HepG2 (cell line): Measurements from ENCODE around the gene PSMC4. TPM values are rescaled to one million over a fixed set of nuclear protein-coding genes. Genes with fewer than 3 reads are reported as not detected.

Experiments
- FOXC1 ChIP-seq: sonication (generic); formaldehyde crosslinking; IDR thresholded peaks from 2 replicates; pipeline ENCODE4 v1.8.0; 2022; ENCODE audit warnings: mild to moderate bottlenecking, missing genetic modification reagents, borderline replicate concordance
- HDAC1 ChIP-seq: sonication (generic); formaldehyde crosslinking; IDR thresholded peaks from 2 replicates; pipeline ENCODE4 v1.5.1; 2020; ENCODE audit warnings: mild to moderate bottlenecking, missing genetic modification reagents
- IRX3 ChIP-seq: sonication (generic); formaldehyde crosslinking; IDR thresholded peaks from 2 replicates; pipeline ENCODE4 v1.8.1; 2023; ENCODE audit warnings: mild to moderate bottlenecking, low read depth, missing genetic modification reagents, borderline replicate concordance
- KLF6 ChIP-seq: IDR thresholded peaks from 2 replicates; pipeline ENCODE4 v1.8.0; 2016; ENCODE audit warnings: missing biosample characterization, missing genetic modification reagents
- POLR2G ChIP-seq: fragments of 200-400 bp; formaldehyde crosslinking; IDR thresholded peaks from 2 replicates; pipeline ENCODE4 v1.6.1; 2018; ENCODE audit warnings: mild to moderate bottlenecking, low read depth, low read length, moderate library complexity
- RFXANK ChIP-seq: IDR thresholded peaks from 2 replicates; pipeline ENCODE4 v1.6.1; 2016
- SALL2 ChIP-seq: sonication (generic); formaldehyde crosslinking; IDR thresholded peaks from 2 replicates; pipeline ENCODE4 v1.8.1; 2023; ENCODE audit warnings: mild to moderate bottlenecking, missing genetic modification reagents, inconsistent platforms
- TEAD3 ChIP-seq: optimal IDR thresholded peaks from 2 replicates; pipeline ENCODE3; 2016; ENCODE audit warnings: borderline replicate concordance
- ZNF446 ChIP-seq: sonication (generic); formaldehyde crosslinking; IDR thresholded peaks from 2 replicates; pipeline ENCODE4 v1.5.0; 2020; ENCODE audit warnings: mild to moderate bottlenecking, missing genetic modification reagents
- ZNF747 ChIP-seq: sonication (generic); formaldehyde crosslinking; IDR thresholded peaks from 2 replicates; pipeline ENCODE4 v1.8.1; 2023; ENCODE audit warnings: missing genetic modification reagents, mild to moderate bottlenecking, borderline replicate concordance
- ZNF75D ChIP-seq: sonication (generic); formaldehyde crosslinking; IDR thresholded peaks from 2 replicates; pipeline ENCODE4 v1.8.1; 2023; ENCODE audit warnings: missing genetic modification reagents, mild to moderate bottlenecking, borderline replicate concordance
- ZNF761 ChIP-seq: sonication (generic); formaldehyde crosslinking; conservative IDR thresholded peaks from 2 replicates; pipeline ENCODE4 v1.4.0; 2020; ENCODE audit warnings: mild to moderate bottlenecking, missing genetic modification reagents
- ZSCAN21 ChIP-seq: sonication (generic); formaldehyde crosslinking; IDR thresholded peaks from 2 replicates; pipeline ENCODE4 v1.8.0; 2022; ENCODE audit warnings: mild to moderate bottlenecking, missing genetic modification reagents, moderate library complexity, borderline replicate concordance
- polyA plus RNA-seq, 8 experiments: library from polyadenylated mRNA; depleted of rRNA in 3 of 8; stranded (reverse) in 7 of 8; unstranded in 1 of 8; fragments of >200 nt; fragmentation: Illumina TruSeq in 4 of 8; extraction: Trizol in 4 of 8; gene quantifications; 2 replicates each; pipeline versions ENCODE4 v1.2.1 to v1.2.3, GENCODE V29; 2011 to 2016; ENCODE audit warnings: low read depth in 4 of 8, missing spikeins in 1 of 8, mixed read lengths in 1 of 8; ENCODE audit not compliant: insufficient read depth in 1 of 8
- total RNA-seq, 5 experiments: library from RNA; depleted of rRNA; stranded (reverse); fragments of >200 nt; fragmentation: Illumina TruSeq; extraction: Trizol; gene quantifications; 2 replicates each; pipeline ENCODE4 v1.2.3, GENCODE V29; 2016; ENCODE audit warnings: low read depth in 1 of 5
- TF ChIP-seq, protein P1 (sequence below): sonication (generic); formaldehyde crosslinking; IDR thresholded peaks from 2 replicates; pipeline ENCODE4 v1.5.0; 2020; ENCODE audit warnings: mild to moderate bottlenecking, missing genetic modification reagents, borderline replicate concordance
- TF ChIP-seq, protein P2 (sequence below): sonication (generic); formaldehyde crosslinking; IDR thresholded peaks from 2 replicates; pipeline ENCODE4 v1.4.0; 2020; ENCODE audit warnings: missing genetic modification reagents, low read depth, mild to moderate bottlenecking, borderline replicate concordance
- TF ChIP-seq, protein P3 (sequence below): sonication (generic); formaldehyde crosslinking; IDR thresholded peaks from 2 replicates; pipeline ENCODE4 v1.8.1; 2022; ENCODE audit warnings: low read depth, mild to moderate bottlenecking, missing genetic modification reagents
- TF ChIP-seq, protein P4 (sequence below): sonication (generic); formaldehyde crosslinking; IDR thresholded peaks from 2 replicates; pipeline ENCODE4 v1.9.0; 2021; ENCODE audit warnings: missing genetic modification reagents, mild to moderate bottlenecking, borderline replicate concordance
- TF ChIP-seq, protein P5 (sequence below): sonication (generic); formaldehyde crosslinking; IDR thresholded peaks from 2 replicates; pipeline ENCODE4 v1.4.0; 2020; ENCODE audit warnings: missing genetic modification reagents

Gene PSMC4
- total and polyA plus RNA-seq, 2 of the 13 experiments (the other 11 are each of a cell fraction or from before 2014, with no cell fraction given) = 49.9 to 160 TPM

DNA sequence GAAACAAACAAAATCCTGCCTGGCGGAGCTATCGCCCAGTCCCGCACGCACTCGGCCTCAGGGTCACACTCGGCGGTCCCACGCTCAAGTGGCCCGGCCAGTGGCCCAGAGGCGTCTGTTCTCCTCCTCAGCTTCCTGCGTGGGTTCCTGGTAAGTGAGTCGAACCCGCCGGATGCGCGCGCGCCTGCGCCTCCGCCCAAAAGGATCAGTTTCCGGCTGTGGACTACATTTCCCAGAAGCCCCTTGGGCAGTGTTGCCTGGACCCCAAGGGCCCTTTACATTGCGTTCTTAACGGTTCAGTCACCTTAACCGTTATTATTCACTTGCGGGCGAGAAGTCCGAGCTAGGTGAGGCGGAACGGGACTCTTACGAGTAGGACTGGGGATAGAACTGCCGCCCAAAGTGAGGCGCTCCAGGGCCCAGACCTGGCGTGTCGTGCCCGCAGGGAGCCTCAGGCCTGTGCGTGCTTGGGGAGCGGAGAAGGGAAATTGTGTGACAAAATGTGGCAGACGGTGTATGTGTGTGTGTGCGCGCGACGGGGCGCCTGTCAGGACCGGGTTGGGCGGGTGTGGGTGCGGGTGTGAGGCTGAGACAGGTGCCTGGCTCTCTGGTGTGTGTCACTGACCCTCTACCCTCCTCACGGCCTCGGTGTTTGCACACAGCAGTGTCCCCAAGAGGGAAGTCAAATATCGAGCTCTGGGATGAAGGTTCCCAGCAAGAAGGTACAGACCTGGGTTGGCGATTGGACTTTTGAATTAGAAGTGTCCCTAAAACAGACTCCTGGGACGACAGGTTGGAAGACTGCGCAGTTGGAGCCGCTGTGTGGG, 26.1 kb downstream of the PSMC4 start, which contains the start of gene ZNF546 (continued):
- TF ChIP-seq, protein P1, sequence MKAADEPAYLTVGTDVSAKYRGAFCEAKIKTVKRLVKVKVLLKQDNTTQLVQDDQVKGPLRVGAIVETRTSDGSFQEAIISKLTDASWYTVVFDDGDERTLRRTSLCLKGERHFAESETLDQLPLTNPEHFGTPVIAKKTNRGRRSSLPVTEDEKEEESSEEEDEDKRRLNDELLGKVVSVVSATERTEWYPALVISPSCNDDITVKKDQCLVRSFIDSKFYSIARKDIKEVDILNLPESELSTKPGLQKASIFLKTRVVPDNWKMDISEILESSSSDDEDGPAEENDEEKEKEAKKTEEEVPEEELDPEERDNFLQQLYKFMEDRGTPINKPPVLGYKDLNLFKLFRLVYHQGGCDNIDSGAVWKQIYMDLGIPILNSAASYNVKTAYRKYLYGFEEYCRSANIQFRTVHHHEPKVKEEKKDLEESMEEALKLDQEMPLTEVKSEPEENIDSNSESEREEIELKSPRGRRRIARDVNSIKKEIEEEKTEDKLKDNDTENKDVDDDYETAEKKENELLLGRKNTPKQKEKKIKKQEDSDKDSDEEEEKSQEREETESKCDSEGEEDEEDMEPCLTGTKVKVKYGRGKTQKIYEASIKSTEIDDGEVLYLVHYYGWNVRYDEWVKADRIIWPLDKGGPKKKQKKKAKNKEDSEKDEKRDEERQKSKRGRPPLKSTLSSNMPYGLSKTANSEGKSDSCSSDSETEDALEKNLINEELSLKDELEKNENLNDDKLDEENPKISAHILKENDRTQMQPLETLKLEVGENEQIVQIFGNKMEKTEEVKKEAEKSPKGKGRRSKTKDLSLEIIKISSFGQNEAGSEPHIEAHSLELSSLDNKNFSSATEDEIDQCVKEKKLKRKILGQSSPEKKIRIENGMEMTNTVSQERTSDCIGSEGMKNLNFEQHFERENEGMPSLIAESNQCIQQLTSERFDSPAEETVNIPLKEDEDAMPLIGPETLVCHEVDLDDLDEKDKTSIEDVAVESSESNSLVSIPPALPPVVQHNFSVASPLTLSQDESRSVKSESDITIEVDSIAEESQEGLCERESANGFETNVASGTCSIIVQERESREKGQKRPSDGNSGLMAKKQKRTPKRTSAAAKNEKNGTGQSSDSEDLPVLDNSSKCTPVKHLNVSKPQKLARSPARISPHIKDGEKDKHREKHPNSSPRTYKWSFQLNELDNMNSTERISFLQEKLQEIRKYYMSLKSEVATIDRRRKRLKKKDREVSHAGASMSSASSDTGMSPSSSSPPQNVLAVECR (CRISPR knock-in tag) = peak; percentile 86
- peak; percentile 86; the same call in 1 of the 2 replicates for TF ChIP-seq ZNF761 (CRISPR knock-in tag)
- TF ChIP-seq, protein P2, sequence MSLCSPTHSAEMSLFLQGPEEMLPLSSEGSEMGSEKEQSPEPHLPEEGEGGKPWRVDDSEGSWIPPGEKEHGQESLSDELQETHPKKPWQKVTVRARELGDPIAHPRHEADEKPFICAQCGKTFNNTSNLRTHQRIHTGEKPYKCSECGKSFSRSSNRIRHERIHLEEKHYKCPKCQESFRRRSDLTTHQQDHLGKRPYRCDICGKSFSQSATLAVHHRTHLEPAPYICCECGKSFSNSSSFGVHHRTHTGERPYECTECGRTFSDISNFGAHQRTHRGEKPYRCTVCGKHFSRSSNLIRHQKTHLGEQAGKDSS (CRISPR knock-in tag) = peak; percentile 66; the same call in 1 of the 2 replicates
- peak; percentile 92 for TF ChIP-seq HDAC1
- TF ChIP-seq, protein P3, sequence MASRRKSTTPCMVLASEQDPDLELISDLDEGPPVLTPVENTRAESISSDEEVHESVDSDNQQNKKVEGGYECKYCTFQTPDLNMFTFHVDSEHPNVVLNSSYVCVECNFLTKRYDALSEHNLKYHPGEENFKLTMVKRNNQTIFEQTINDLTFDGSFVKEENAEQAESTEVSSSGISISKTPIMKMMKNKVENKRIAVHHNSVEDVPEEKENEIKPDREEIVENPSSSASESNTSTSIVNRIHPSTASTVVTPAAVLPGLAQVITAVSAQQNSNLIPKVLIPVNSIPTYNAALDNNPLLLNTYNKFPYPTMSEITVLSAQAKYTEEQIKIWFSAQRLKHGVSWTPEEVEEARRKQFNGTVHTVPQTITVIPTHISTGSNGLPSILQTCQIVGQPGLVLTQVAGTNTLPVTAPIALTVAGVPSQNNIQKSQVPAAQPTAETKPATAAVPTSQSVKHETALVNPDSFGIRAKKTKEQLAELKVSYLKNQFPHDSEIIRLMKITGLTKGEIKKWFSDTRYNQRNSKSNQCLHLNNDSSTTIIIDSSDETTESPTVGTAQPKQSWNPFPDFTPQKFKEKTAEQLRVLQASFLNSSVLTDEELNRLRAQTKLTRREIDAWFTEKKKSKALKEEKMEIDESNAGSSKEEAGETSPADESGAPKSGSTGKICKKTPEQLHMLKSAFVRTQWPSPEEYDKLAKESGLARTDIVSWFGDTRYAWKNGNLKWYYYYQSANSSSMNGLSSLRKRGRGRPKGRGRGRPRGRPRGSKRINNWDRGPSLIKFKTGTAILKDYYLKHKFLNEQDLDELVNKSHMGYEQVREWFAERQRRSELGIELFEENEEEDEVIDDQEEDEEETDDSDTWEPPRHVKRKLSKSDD = no peak
- TF ChIP-seq, protein P4, sequence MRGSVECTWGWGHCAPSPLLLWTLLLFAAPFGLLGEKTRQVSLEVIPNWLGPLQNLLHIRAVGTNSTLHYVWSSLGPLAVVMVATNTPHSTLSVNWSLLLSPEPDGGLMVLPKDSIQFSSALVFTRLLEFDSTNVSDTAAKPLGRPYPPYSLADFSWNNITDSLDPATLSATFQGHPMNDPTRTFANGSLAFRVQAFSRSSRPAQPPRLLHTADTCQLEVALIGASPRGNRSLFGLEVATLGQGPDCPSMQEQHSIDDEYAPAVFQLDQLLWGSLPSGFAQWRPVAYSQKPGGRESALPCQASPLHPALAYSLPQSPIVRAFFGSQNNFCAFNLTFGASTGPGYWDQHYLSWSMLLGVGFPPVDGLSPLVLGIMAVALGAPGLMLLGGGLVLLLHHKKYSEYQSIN (CRISPR knock-in tag) = no peak
- TF ChIP-seq, protein P5, sequence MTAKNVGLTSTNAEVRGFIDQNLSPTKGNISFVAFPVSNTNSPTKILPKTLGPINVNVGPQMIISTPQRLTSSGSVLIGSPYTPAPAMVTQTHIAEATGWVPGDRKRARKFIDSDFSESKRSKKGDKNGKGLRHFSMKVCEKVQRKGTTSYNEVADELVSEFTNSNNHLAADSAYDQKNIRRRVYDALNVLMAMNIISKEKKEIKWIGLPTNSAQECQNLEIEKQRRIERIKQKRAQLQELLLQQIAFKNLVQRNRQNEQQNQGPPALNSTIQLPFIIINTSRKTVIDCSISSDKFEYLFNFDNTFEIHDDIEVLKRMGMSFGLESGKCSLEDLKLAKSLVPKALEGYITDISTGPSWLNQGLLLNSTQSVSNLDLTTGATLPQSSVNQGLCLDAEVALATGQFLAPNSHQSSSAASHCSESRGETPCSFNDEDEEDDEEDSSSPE (CRISPR knock-in tag) = peak; percentile 64
- TF ChIP-seq KLF6 (CRISPR knock-in tag) = peak; percentile 56; the same call in 1 of the 2 replicates
- TF ChIP-seq POLR2G = peak; percentile 90
- TF ChIP-seq ZNF75D (CRISPR knock-in tag) = no peak
- no peak for TF ChIP-seq TEAD3 (CRISPR knock-in tag)
- peak; percentile 67; the same call in 1 of the 2 replicates for TF ChIP-seq ZSCAN21 (CRISPR knock-in tag)
- TF ChIP-seq ZNF446 (CRISPR knock-in tag) = 0 out of 2 replicates have a peak, but pooled peaks have one; percentile 44
- TF ChIP-seq IRX3 (CRISPR knock-in tag) = peak; percentile 51; the same call in 1 of the 2 replicates
- TF ChIP-seq RFXANK = peak; percentile 51; the same call in 1 of the 2 replicates
- no peak for TF ChIP-seq ZNF747 (CRISPR knock-in tag)
- TF ChIP-seq SALL2 = peak; percentile 78
- no peak; the same call in 1 of the 2 replicates for TF ChIP-seq FOXC1 (CRISPR knock-in tag)
